Activated CD4-positive, alpha-beta memory T cell treated with anti-CD3 and anti-CD28 coated beads, Interleukin-2, amount 10 ng/mL, durations not matched to agents 7 days and 5 days (primary cell): Measurements from ENCODE around the gene ARL8B. TPM values are rescaled to one million over a fixed set of nuclear protein-coding genes. Genes with fewer than 3 reads are reported as not detected.
"Not testable (repeated sequence)": the region's sequence is repeated elsewhere in the genome, so short reads cannot be mapped to it uniquely, and the experiment has no call there.

Source experiments
- CTCF ChIA-PET: fragments of 350-600 bp; sonication (Branson Sonifier 250); formaldehyde crosslinking; loops from one replicate; lab custom pipeline; 2021; ENCODE audit warnings: antibody characterized with exemption, inconsistent platforms; lab: Charles Lee
- POLR2A ChIA-PET: fragments of 350-600 bp; sonication (Branson Sonifier 250); formaldehyde crosslinking; loops from one replicate; lab custom pipeline; 2021; ENCODE audit warnings: antibody characterized with exemption; lab: Charles Lee
- DNase-seq: peaks from one replicate; pipeline ENCODE4 v3.0.0-alpha.2; 2020
- H3K27ac Mint-ChIP-seq: one replicate; pipeline ENCODE4 v1.8.0; 2021; ENCODE audit warnings: mild to moderate bottlenecking, mixed read lengths
- H3K27me3 Mint-ChIP-seq: one replicate; pipeline ENCODE4 v1.8.0; 2021; ENCODE audit warnings: mixed read lengths
- H3K36me3 Mint-ChIP-seq: one replicate; pipeline ENCODE4 v1.8.0; 2021; ENCODE audit warnings: low read depth, mixed read lengths
- H3K4me1 Mint-ChIP-seq: one replicate; pipeline ENCODE4 v1.8.0; 2021; ENCODE audit warnings: mixed read lengths
- H3K4me3 Mint-ChIP-seq: one replicate; pipeline ENCODE4 v1.8.0; 2021; ENCODE audit warnings: mild to moderate bottlenecking, mixed read lengths
- H3K9me3 Mint-ChIP-seq: one replicate; pipeline ENCODE4 v1.8.0; 2021; ENCODE audit warnings: mixed read lengths
- total RNA-seq, 2 experiments: library from RNA; stranded (reverse); gene quantifications; one replicate each; pipeline ENCODE4 v1.2.3, GENCODE V29; 2021

Gene ARL8B
- total RNA-seq, 2 experiments from 2014 or later: 38.2 to 45.7 TPM

DNA sequence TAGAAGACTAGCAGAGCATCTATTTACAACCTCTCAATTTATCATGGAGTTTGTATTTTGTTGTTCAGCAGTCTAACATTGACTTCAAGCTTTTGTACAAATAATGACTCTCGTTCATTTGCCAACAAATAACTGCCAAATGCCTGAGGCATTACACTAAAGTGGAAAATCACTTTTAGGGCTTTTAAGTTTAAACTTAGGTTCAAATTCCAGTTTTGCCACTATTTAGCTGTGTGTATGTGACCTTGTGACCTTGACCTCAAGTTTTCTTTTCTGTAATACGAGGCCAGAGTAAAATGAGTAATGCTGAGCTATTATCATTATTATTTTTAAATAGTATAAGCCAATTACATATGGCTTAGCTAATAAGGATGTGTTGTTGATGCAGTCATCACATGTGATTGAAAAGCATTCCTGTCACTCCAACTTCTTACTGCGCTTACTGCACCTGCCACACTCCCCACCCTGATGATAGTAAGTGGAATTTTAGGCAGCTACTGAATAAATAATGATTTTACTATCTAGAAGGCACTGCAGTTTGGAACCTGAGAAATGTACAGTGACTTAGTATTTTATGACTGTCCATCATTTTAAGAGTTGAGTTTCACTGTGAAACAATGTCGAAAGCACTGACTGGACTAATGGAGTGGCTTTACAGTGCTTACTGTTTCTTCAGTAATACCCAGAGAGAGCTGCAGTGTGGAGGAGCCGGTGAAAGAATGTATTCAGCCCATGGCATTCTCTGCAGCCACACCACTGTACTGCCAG, 16.3 kb downstream of the ARL8B start:
- ChIA-PET POLR2A (interaction anchor here (1.0 kb wide), 1 partner anchor 15 kb away, joined by 3 read pairs; no protein-coding TSS in a partner anchor), CTCF (interaction anchor here (1.0 to 1.4 kb wide), 5 partner anchors 15 to 287 kb away, joined by 3 to 4 read pairs (median 3); partner anchors contain the start of gene ARL8B)
- peaks cover 5% of the 10 kb centered on the region for H3K9me3 Mint-ChIP-seq

DNA sequence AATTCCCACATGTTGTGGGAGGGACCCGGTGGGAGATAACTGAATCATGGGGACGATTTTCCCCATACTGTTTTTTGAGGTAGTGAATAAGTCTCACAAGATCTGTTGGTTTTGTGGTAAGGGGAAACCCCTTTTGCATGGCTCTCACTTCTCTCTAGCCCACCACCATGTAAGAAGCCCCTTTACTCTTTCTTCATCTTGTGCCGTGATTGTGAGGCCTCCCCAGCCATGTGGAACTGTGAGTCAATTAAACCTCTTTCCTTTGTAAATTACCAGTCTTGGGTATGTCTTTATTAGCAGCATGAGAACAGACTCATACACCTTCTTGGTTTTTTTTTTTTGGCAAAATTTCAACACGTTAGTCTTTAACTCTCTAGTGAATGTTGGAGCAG, 18.1 kb downstream of the ARL8B start:
- Mint-ChIP-seq H3K27me3 (no peaks in the 10 kb centered on the region), H3K36me3 (peaks cover 43% of the 10 kb centered on the region), H3K4me3 (no peak overlapping the region), H3K9me3 (peaks cover 5% of the 10 kb centered on the region), H3K4me1 (peaks cover 29% of the 10 kb centered on the region), H3K27ac (no peak overlapping the region)
- POLR2A ChIA-PET: interaction anchor here (0.9 kb wide), 1 partner anchor 47 kb away, joined by 3 read pairs; the partner anchor contains the start of gene EDEM1
- DNase-seq: no peak
- CTCF ChIA-PET: no interaction called here

More for the DNA sequence above, 16.3 kb downstream of the ARL8B start:
- DNase-seq: no peak
- Mint-ChIP-seq H3K4me1 (peaks cover 29% of the 10 kb centered on the region), H3K36me3 (peaks cover 28% of the 10 kb centered on the region), H3K27ac (peak overlapping the region; percentile 34), H3K4me3 (no peak overlapping the region), H3K27me3 (no peaks in the 10 kb centered on the region)

DNA sequence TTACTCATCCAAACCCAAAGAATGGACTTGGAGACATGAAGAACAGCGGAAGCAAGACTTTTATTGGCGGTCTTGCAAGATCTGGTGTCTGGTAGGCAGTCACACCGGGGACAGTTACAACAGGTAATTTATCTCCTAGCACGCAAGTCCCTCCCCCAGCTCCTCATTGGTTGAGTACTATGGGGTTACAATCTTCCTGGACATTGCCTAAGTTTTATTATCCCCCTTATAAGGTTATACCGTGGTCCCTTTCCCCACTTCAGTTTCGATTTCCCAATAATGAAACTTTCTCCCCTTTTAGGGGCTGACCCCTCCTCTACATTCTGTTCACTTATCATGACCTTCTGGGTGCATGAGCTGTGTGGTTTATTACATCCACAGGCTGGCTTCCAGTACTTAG, 18.7 kb downstream of the ARL8B start:
- H3K4me1 Mint-ChIP-seq: peaks cover 29% of the 10 kb centered on the region
- DNase-seq: no peak
- no peak overlapping the region for H3K4me3 Mint-ChIP-seq
- peaks cover 49% of the 10 kb centered on the region for H3K36me3 Mint-ChIP-seq
- POLR2A ChIA-PET: interaction anchor here (0.9 kb wide), 1 partner anchor 46 kb away, joined by 3 read pairs; the partner anchor contains the start of gene EDEM1
- H3K27ac Mint-ChIP-seq: no peak overlapping the region
- H3K9me3 Mint-ChIP-seq: peaks cover 7% of the 10 kb centered on the region
- no peaks in the 10 kb centered on the region for H3K27me3 Mint-ChIP-seq
- CTCF ChIA-PET: no interaction called here

DNA sequence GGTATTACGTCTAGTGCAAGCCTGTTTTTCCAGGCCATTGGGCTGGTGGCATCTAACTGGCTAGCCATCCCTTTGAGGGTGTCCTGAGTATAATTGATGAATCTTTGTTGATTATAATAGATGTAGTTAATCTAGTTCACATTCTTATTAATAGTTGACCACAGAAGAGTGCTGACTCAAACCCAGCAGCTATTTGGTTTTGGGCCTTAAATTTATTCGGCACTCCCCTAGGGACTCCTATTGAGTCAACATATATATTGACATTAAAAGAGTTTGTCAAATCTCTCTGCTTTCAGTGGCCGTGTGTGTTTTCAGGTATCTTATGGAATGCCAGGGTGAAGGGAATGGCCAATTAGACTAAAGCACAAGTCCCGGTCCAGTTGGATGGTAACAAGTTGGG, 19.7 kb downstream of the ARL8B start:
- Mint-ChIP-seq H3K27ac (no peak overlapping the region), H3K27me3 (no peaks in the 10 kb centered on the region), H3K36me3 (peaks cover 59% of the 10 kb centered on the region), H3K4me3 (no peak overlapping the region), H3K9me3 (peaks cover 14% of the 10 kb centered on the region), H3K4me1 (peaks cover 21% of the 10 kb centered on the region)
- POLR2A ChIA-PET: no interaction called here
- CTCF ChIA-PET: interaction anchor here (0.6 to 1.0 kb wide), 2 partner anchors 17 to 20 kb away, joined by 3 to 5 read pairs; no protein-coding TSS in a partner anchor
- DNase-seq: no peak

DNA sequence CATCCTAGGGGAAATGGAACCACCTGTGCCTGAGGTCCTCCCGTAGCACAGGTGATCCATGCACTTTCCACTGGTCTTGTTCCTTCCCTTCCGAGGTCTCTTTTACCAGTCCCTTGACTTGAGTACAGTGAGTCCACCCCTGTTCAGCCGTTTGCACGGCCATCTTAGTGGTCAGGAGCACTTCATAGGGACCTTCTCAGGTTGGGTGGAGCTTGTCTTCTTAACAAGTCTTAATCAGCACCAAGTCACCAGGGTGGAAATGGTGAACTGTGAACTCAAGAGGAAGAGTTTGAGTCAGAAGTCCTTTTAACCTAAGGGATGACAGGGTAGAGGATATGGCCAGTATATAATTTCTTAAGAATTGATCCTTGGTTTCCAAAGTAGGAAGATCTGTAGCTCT, 21.4 kb downstream of the ARL8B start:
- no peaks in the 10 kb centered on the region for H3K27me3 Mint-ChIP-seq
- no peak for DNase-seq
- CTCF ChIA-PET: no interaction called here
- POLR2A ChIA-PET: no interaction called here
- H3K36me3 Mint-ChIP-seq: peaks cover 76% of the 10 kb centered on the region
- no peak overlapping the region for H3K4me3 Mint-ChIP-seq
- peaks cover 22% of the 10 kb centered on the region for H3K9me3 Mint-ChIP-seq
- H3K27ac Mint-ChIP-seq: no peak overlapping the region
- peaks cover 11% of the 10 kb centered on the region for H3K4me1 Mint-ChIP-seq

DNA sequence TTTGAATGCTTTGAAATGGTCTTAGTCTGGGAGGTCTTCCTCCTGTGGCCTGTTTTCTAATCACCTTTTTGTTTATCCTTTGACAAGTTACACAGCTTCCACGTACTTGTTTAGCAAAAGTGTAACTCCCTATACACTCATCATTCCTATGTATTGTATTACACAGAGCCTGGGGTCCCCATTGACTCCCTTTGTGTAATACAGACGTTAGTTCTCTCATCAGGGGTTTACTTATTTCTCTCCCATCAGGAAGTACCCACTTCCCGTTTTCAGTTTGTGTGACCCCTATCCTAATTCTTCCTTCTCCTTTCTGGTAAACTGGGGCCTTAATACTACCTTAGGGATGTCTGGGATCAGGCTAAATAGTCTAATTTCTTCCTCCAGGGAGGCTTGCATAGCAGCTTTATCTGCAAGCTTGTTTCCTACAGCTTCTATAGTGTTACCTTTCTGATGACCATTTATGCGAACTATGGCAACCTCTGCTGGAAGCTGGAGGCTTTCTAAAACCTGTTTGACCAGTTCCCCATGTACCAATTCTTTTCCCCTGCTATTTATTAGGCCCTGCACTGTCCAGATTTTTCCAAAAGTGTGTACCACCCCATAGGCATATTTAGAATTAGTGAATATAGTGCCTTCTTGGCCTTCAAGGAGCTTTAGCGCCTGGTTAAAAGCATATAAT, 22.4 kb downstream of the ARL8B start:
- peaks cover 82% of the 10 kb centered on the region for H3K36me3 Mint-ChIP-seq
- no peak for DNase-seq
- POLR2A ChIA-PET: no interaction called here
- H3K9me3 Mint-ChIP-seq: peaks cover 22% of the 10 kb centered on the region
- peaks cover 10% of the 10 kb centered on the region for H3K4me1 Mint-ChIP-seq
- no peak overlapping the region for H3K27ac Mint-ChIP-seq
- H3K4me3 Mint-ChIP-seq: no peak overlapping the region
- H3K27me3 Mint-ChIP-seq: no peaks in the 10 kb centered on the region
- CTCF ChIA-PET: no interaction called here

DNA sequence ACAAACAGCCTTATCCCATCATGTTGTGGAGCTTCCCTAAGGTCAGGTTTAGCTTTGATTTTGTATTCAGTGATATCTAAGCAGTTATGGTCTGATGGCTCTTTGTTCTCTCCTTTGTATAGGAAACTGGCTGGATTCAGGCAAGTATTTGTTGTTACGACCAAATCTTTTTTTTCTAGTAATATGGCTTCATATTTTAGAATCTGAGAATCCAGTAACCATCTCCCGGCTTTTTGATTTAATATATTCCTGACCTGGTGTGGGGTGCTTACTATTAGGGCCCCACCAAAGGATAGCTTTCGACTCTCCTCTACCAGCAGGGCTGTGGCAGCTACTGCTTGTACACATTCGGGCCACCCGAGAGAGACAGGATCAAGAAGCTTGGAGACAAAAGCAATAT, 23.0 kb downstream of the ARL8B start:
- ChIA-PET POLR2A (no interaction called here), CTCF (no interaction called here)
- H3K36me3 Mint-ChIP-seq: peaks cover 83% of the 10 kb centered on the region
- H3K27ac Mint-ChIP-seq: no peak overlapping the region
- peaks cover 22% of the 10 kb centered on the region for H3K9me3 Mint-ChIP-seq
- no peak overlapping the region for H3K4me3 Mint-ChIP-seq
- no peak for DNase-seq
- H3K4me1 Mint-ChIP-seq: peaks cover 4% of the 10 kb centered on the region
- no peaks in the 10 kb centered on the region for H3K27me3 Mint-ChIP-seq

DNA sequence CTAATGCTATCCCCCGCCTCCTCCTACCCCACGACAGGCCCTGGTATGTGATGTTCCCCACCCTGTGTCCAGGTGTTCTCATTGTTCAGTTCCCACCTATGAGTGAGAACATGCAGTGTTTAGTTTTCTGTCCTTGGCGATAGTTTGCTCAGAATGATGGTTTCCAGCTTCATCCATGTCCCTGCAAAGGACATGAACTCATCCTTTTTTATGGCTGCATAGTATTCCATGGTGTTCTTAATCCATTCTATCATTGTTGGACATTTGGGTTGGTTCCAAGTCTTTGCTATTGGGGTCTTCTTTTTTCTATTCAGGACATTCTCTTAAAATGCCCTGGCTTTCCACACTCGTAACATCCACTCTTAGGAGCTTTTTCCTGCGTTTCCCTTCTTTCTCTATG, 25.1 kb downstream of the ARL8B start:
- Mint-ChIP-seq H3K9me3 (peaks cover 19% of the 10 kb centered on the region), H3K36me3 (peaks cover 73% of the 10 kb centered on the region)
- H3K27ac Mint-ChIP-seq, H3K4me1 Mint-ChIP-seq, H3K4me3 Mint-ChIP-seq, H3K27me3 Mint-ChIP-seq, POLR2A ChIA-PET, DNase-seq, CTCF ChIA-PET: not testable (repeated sequence)

DNA sequence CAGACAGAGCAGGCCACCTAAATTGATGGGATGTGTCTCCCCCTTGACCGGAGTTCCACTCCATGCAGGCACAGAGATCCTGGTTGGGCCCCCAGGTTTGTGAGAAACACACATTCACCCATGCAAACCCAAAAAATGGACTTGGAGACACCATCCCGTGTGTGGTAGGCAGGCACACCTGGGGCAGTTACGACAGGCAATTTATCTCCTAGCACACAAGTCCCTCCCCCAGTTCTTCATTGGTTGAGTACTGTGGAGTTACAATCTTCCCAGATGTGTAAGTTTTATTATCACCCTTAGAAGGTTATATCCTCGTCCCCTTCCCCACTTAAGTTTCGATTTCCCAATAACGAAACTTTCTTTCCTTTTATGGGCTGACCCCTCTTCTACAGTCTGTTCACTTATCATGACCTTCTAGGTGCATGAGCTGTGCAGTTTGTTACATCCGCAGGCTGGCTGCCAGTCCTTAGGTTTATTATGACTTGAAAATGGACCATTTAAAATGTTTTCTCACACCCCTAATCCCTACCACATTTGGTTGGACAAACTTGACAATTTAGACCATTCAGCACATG, 27.3 kb downstream of the ARL8B start:
- no peak overlapping the region for H3K4me3 Mint-ChIP-seq
- peaks cover 63% of the 10 kb centered on the region for H3K36me3 Mint-ChIP-seq
- DNase-seq: no peak
- no peak overlapping the region for H3K27ac Mint-ChIP-seq
- ChIA-PET CTCF (no interaction called here), POLR2A (interaction anchor here (0.9 kb wide), 1 partner anchor 37 kb away, joined by 3 read pairs; no protein-coding TSS in a partner anchor)
- H3K4me1 Mint-ChIP-seq: peaks cover 3% of the 10 kb centered on the region
- H3K9me3 Mint-ChIP-seq: peaks cover 17% of the 10 kb centered on the region
- no peaks in the 10 kb centered on the region for H3K27me3 Mint-ChIP-seq

DNA sequence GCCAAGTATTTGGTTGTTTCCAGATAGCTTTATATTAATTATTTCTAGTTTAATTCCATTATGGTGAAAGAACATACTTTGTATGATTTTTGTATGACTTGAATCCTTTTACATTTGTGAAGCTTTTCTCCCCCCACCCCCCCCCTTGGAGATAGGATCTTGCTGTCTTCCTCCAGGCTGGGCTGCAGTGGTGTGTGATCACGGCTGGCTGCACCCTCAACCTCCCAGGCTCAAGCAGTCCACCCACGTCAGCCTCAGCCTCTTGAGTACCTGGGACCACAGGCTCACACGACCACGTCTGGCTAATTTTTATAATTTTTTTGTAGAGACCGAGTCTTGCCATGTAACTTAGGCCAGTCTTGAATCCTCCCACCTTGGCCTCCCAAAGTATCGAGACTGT, 29.5 kb downstream of the ARL8B start:
- H3K4me3 Mint-ChIP-seq: no peak overlapping the region

DNA sequence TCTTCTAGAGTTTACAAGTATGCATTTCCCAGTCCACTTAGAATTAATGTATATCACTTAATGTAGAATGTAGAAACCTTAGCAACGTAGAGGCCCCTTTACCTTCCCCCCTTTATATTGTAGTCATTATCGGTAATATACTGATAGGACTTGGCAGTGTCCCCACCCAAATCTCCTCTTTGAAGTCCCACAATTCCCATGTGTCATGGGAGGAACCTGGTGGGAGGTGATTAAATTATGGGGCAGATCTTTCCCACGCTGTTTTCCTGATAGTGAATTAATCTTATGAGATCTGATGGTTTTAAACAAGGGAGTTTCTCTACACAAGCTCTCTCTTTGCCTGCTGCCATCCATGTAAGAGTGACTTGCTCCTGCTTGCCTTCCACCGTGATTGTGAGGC, 31.0 kb downstream of the ARL8B start:
- ChIA-PET POLR2A (no interaction called here), CTCF (no interaction called here)
- peaks cover 3% of the 10 kb centered on the region for H3K4me1 Mint-ChIP-seq

More for the DNA sequence above, 29.5 kb downstream of the ARL8B start:
- ChIA-PET POLR2A (no interaction called here), CTCF (no interaction called here)
- Mint-ChIP-seq H3K4me1 (peaks cover 3% of the 10 kb centered on the region), H3K27ac (no peak overlapping the region), H3K36me3 (peaks cover 53% of the 10 kb centered on the region), H3K9me3 (peaks cover 10% of the 10 kb centered on the region), H3K27me3 (no peaks in the 10 kb centered on the region)
- no peak for DNase-seq

DNA sequence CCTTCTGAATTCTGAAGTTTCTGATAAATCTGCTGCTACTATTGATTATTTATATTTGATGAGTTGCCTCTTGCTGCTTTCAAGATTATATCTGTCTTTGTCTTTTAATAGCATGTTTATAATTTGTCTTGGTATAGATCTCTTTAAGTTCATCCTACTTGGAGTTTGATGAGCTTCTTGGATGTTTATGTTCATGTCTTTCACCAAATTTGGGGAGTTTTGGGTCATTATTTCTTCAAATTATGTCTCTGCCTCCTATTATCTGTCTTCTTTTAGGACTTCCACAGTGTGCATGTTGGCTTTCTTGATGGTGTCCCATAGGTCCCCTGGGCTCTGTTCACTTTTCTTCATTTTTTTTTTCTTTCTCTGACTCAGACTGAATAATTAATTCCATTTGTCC, 33.1 kb downstream of the ARL8B start:
- H3K36me3 Mint-ChIP-seq: peaks cover 31% of the 10 kb centered on the region
- no peaks in the 10 kb centered on the region for H3K27me3 Mint-ChIP-seq
- no peak for DNase-seq
- no peak overlapping the region for H3K4me3 Mint-ChIP-seq
- ChIA-PET POLR2A (no interaction called here), CTCF (no interaction called here)
- no peaks in the 10 kb centered on the region for H3K9me3 Mint-ChIP-seq
- H3K27ac Mint-ChIP-seq: no peak overlapping the region
- peaks cover 8% of the 10 kb centered on the region for H3K4me1 Mint-ChIP-seq

More for the DNA sequence above, 31.0 kb downstream of the ARL8B start:
- Mint-ChIP-seq H3K9me3 (no peaks in the 10 kb centered on the region), H3K27ac (no peak overlapping the region), H3K27me3 (no peaks in the 10 kb centered on the region), H3K4me3 (no peak overlapping the region), H3K36me3 (peaks cover 45% of the 10 kb centered on the region)
- DNase-seq: no peak

DNA sequence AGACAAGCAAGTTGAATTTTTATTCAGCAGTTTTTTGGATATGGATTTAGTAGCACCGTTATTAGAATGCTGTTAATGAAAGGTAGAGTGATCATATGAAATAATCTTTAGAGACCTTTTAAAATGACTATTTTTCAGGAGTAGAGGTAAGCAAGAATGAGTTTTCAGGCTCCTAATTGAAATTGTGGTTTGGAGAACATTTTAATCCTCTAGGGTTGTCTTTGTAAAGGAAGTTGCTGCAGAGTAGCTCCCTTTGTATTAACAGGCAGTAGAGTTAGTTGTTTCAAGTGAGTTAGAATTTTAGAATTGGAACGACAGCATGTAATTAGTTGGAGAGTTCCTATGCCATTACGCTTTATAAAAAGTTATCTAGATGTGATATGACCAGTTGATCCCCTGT, 38.2 kb downstream of the ARL8B start:
- Mint-ChIP-seq H3K9me3 (no peaks in the 10 kb centered on the region), H3K36me3 (peaks cover 16% of the 10 kb centered on the region), H3K27me3 (no peaks in the 10 kb centered on the region), H3K4me1 (peaks cover 36% of the 10 kb centered on the region), H3K4me3 (no peak overlapping the region), H3K27ac (no peak overlapping the region)
- POLR2A ChIA-PET: interaction anchor here (1.1 kb wide), 1 partner anchor 37 kb away, joined by 3 read pairs; no protein-coding TSS in a partner anchor
- DNase-seq: no peak
- CTCF ChIA-PET: no interaction called here
